ENCODE data around the gene RND3.

RND3 gene

GRCh38 chr2:150517951-150518680 lies 30.6 kb upstream of the RND3 start:
- Histone ChIP-seq H3K9me3 (ENCODE audit: control insufficient read depth, insufficient read depth, low read depth, low read length) (no peaks in the 10 kb centered on the region), H3K4me1 (ENCODE audit: control insufficient read depth, insufficient read depth, low read length) (no peaks in the 10 kb centered on the region), H3K4me3 (ENCODE audit: low read depth, low read length) (no peak overlapping the region), H3K27ac (ENCODE audit: extremely low read depth, low read depth, low read length) (no peak overlapping the region), H3K36me3 (ENCODE audit: control insufficient read depth in 2 of 2, insufficient read depth in 1 of 2, low read length in 2 of 2) (no peaks in the 10 kb centered on the region)
- ChIA-PET CTCF (interaction anchor here (1.4 kb wide), 1 partner anchor 69 kb away, joined by 4 read pairs; no protein-coding TSS in a partner anchor), POLR2A (no interaction called here)
- TF ChIP-seq ZNF274 (IDR thresholded peaks at IDR 0.05; ENCODE audit: low read length), result no peak
- no peak for TF ChIP-seq ZNF274 (tag by site-specific recombination; IDR thresholded peaks at IDR 0.05; ENCODE audit: borderline replicate concordance)
- TF ChIP-seq ZNF266 (tag by site-specific recombination; IDR thresholded peaks at IDR 0.05; ENCODE audit: low read depth), result no peak
- TF ChIP-seq, protein P1, sequence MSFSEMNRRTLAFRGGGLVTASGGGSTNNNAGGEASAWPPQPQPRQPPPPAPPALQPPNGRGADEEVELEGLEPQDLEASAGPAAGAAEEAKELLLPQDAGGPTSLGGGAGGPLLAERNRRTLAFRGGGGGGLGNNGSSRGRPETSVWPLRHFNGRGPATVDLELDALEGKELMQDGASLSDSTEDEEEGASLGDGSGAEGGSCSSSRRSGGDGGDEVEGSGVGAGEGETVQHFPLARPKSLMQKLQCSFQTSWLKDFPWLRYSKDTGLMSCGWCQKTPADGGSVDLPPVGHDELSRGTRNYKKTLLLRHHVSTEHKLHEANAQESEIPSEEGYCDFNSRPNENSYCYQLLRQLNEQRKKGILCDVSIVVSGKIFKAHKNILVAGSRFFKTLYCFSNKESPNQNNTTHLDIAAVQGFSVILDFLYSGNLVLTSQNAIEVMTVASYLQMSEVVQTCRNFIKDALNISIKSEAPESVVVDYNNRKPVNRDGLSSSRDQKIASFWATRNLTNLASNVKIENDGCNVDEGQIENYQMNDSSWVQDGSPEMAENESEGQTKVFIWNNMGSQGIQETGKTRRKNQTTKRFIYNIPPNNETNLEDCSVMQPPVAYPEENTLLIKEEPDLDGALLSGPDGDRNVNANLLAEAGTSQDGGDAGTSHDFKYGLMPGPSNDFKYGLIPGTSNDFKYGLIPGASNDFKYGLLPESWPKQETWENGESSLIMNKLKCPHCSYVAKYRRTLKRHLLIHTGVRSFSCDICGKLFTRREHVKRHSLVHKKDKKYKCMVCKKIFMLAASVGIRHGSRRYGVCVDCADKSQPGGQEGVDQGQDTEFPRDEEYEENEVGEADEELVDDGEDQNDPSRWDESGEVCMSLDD (tag by site-specific recombination; IDR thresholded peaks at IDR 0.05), result no peak
- TF ChIP-seq ZFP69B (tag by site-specific recombination; IDR thresholded peaks at IDR 0.05), result no peak
- TF ChIP-seq ZBTB8A (tag by site-specific recombination; IDR thresholded peaks at IDR 0.05), result no peak
- TF ChIP-seq ZNF660 (tag by site-specific recombination; IDR thresholded peaks at IDR 0.05), result no peak
- TF ChIP-seq ZNF148 (tag by site-specific recombination; IDR thresholded peaks at IDR 0.05; ENCODE audit: borderline replicate concordance), result no peak
- TF ChIP-seq, protein P2, sequence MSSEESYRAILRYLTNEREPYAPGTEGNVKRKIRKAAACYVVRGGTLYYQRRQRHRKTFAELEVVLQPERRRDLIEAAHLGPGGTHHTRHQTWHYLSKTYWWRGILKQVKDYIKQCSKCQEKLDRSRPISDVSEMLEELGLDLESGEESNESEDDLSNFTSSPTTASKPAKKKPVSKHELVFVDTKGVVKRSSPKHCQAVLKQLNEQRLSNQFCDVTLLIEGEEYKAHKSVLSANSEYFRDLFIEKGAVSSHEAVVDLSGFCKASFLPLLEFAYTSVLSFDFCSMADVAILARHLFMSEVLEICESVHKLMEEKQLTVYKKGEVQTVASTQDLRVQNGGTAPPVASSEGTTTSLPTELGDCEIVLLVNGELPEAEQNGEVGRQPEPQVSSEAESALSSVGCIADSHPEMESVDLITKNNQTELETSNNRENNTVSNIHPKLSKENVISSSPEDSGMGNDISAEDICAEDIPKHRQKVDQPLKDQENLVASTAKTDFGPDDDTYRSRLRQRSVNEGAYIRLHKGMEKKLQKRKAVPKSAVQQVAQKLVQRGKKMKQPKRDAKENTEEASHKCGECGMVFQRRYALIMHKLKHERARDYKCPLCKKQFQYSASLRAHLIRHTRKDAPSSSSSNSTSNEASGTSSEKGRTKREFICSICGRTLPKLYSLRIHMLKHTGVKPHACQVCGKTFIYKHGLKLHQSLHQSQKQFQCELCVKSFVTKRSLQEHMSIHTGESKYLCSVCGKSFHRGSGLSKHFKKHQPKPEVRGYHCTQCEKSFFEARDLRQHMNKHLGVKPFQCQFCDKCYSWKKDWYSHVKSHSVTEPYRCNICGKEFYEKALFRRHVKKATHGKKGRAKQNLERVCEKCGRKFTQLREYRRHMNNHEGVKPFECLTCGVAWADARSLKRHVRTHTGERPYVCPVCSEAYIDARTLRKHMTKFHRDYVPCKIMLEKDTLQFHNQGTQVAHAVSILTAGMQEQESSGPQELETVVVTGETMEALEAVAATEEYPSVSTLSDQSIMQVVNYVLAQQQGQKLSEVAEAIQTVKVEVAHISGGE (tag by site-specific recombination; conservative IDR thresholded peaks at IDR 0.05; ENCODE audit: low read depth), result no peak
- TF ChIP-seq ZFP41 (tag by site-specific recombination; IDR thresholded peaks at IDR 0.05; ENCODE audit: borderline replicate concordance), result no peak
- TF ChIP-seq, protein P3, sequence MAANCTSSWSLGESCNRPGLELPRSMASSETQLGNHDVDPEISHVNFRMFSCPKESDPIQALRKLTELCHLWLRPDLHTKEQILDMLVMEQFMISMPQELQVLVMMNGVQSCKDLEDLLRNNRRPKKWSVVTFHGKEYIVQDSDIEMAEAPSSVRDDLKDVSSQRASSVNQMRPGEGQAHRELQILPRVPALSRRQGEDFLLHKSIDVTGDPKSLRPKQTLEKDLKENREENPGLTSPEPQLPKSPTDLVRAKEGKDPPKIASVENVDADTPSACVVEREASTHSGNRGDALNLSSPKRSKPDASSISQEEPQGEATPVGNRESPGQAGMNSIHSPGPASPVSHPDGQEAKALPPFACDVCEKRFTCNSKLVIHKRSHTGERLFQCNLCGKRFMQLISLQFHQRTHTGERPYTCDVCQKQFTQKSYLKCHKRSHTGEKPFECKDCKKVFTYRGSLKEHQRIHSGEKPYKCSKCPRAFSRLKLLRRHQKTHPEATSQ (tag by site-specific recombination; IDR thresholded peaks at IDR 0.05), result no peak
- TF ChIP-seq ZNF513 (tag by site-specific recombination; IDR thresholded peaks at IDR 0.05), result no peak
- TF ChIP-seq ZSCAN16 (tag by site-specific recombination; IDR thresholded peaks at IDR 0.05), result no peak
- no peak for TF ChIP-seq ZNF391 (tag by site-specific recombination; IDR thresholded peaks at IDR 0.05; ENCODE audit: borderline replicate concordance, low read depth)
